ENCODE results near the gene LRP2.

The LRP2 gene

DNA sequence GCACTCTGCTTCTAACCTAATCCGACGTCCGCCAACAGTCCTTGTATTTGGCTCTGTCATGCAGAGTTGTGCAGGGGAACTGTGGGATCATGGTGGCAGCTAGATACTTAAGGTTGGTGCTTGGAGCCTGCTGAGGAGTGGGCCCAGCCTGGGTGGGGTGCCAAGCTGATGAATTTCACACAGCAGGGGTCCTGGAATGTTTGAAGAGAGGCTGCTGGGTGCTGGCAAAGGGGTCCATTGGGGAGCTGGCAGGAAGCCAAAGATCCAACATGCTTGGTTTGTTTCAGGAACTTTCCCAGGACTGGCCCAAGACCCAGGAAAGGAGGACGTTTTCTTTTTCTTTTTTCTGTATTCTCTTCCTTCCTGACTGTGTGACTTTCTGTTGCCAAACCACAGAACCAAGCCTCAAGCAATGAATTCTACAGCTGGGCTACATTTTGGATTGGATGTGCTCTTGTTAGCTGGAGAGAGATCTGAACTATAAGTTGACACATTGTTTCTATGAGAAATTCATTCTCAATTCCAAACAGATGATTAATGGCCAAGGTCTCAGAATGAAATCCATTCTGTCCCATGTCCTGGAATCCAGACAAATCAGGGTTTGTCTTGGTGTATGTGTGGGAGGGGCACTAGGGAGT, 243.1 kb downstream of the LRP2 start:
- H3K27ac ChIP-seq (ENCODE audit: low read length) = no peak overlapping the region
- H4K20me1 ChIP-seq (ENCODE audit: insufficient read depth, low read length) = no peaks in the 10 kb centered on the region
- DNase-seq (no peak), ATAC-seq (ENCODE audit: insufficient read depth, low read depth) (no peak)
- H3K9ac ChIP-seq (ENCODE audit: low read depth, low read length) = no peak overlapping the region
- TF ChIP-seq CTCF (IDR thresholded peaks at IDR 0.05; ENCODE audit: borderline replicate concordance, extremely low read depth, low read length, poor library complexity, severe bottlenecking) = no peak
- TF ChIP-seq EZH2 (IDR thresholded peaks at IDR 0.05; ENCODE audit: borderline replicate concordance, low read depth, low read length, severe bottlenecking) = no peak
- H2AFZ ChIP-seq (ENCODE audit: low read depth, low read length) = no peak overlapping the region
- peaks cover 11% of the 10 kb centered on the region for H3K27me3 ChIP-seq (ENCODE audit: insufficient read depth, low read length, poor library complexity)
- no peaks in the 10 kb centered on the region for H3K79me2 ChIP-seq (ENCODE audit: insufficient read depth, low read length)
- no peak overlapping the region for H3K4me3 ChIP-seq (ENCODE audit: low read depth in 1 of 2, low read length in 2 of 2)
- H3K4me2 ChIP-seq (ENCODE audit: insufficient read depth, low read length) = no peak overlapping the region
- H3K36me3 ChIP-seq (ENCODE audit: insufficient read depth, low read length) = no peaks in the 10 kb centered on the region
- H3K4me1 ChIP-seq (ENCODE audit: insufficient read depth, low read length) = no peaks in the 10 kb centered on the region
- H3K9me3 ChIP-seq (ENCODE audit: insufficient read depth, low read length, severe bottlenecking) = no peaks in the 10 kb centered on the region

- TF ChIP-seq CTCF (IDR thresholded peaks at IDR 0.05; ENCODE audit: borderline replicate concordance, extremely low read depth, low read length, poor library complexity, severe bottlenecking) (no peak), EZH2 (IDR thresholded peaks at IDR 0.05; ENCODE audit: borderline replicate concordance, low read depth, low read length, severe bottlenecking) (no peak)
- Histone ChIP-seq H3K36me3 (ENCODE audit: insufficient read depth, low read length) (no peaks in the 10 kb centered on the region), H3K4me2 (ENCODE audit: insufficient read depth, low read length) (no peak overlapping the region), H3K27ac (ENCODE audit: low read length) (no peak overlapping the region), H3K4me1 (ENCODE audit: insufficient read depth, low read length) (no peaks in the 10 kb centered on the region), H3K79me2 (ENCODE audit: insufficient read depth, low read length) (no peaks in the 10 kb centered on the region), H2AFZ (ENCODE audit: low read depth, low read length) (no peak overlapping the region), H3K9ac (ENCODE audit: low read depth, low read length) (no peak overlapping the region), H3K27me3 (ENCODE audit: insufficient read depth, low read length, poor library complexity) (peaks cover 11% of the 10 kb centered on the region), H3K4me3 (ENCODE audit: low read depth in 1 of 2, low read length in 2 of 2) (no peak overlapping the region), H3K9me3 (ENCODE audit: insufficient read depth, low read length, severe bottlenecking) (no peaks in the 10 kb centered on the region), H4K20me1 (ENCODE audit: insufficient read depth, low read length) (no peaks in the 10 kb centered on the region)
- ATAC-seq (ENCODE audit: insufficient read depth, low read depth) = no peak
- no peak for DNase-seq
These were observed 244.3 kb downstream of the LRP2 start for GRCh38 chr2:169118060-169118459.

- Histone ChIP-seq H3K27me3 (ENCODE audit: insufficient read depth, low read length, poor library complexity) (peaks cover 9% of the 10 kb centered on the region), H3K27ac (ENCODE audit: low read length) (no peak overlapping the region), H3K4me1 (ENCODE audit: insufficient read depth, low read length) (no peaks in the 10 kb centered on the region), H2AFZ (ENCODE audit: low read depth, low read length) (no peak overlapping the region), H4K20me1 (ENCODE audit: insufficient read depth, low read length) (no peaks in the 10 kb centered on the region), H3K9me3 (ENCODE audit: insufficient read depth, low read length, severe bottlenecking) (no peaks in the 10 kb centered on the region), H3K79me2 (ENCODE audit: insufficient read depth, low read length) (no peaks in the 10 kb centered on the region), H3K4me2 (ENCODE audit: insufficient read depth, low read length) (no peak overlapping the region), H3K36me3 (ENCODE audit: insufficient read depth, low read length) (no peaks in the 10 kb centered on the region), H3K4me3 (ENCODE audit: low read depth in 1 of 2, low read length in 2 of 2) (no peak overlapping the region), H3K9ac (ENCODE audit: low read depth, low read length) (no peak overlapping the region)
- DNase-seq = no peak
- no peak for ATAC-seq (ENCODE audit: insufficient read depth, low read depth)
- TF ChIP-seq CTCF (IDR thresholded peaks at IDR 0.05; ENCODE audit: borderline replicate concordance, extremely low read depth, low read length, poor library complexity, severe bottlenecking) = no peak
- no peak for TF ChIP-seq EZH2 (IDR thresholded peaks at IDR 0.05; ENCODE audit: borderline replicate concordance, low read depth, low read length, severe bottlenecking)
These were observed 245.3 kb downstream of the LRP2 start for GRCh38 chr2:169116993-169117392.

Data from DND-41 (cell line).